Mucosa of rectum (tissue), 2 donors: Measurements from ENCODE around the gene TTC36.
"Not testable (repeated sequence)": the region's sequence is repeated elsewhere in the genome, so short reads cannot be mapped to it uniquely, and the experiment has no call there.

Experiments
- H3K27ac ChIP-seq, 2 donors: one replicate each; pipeline ENCODE4 v1.7.0; 2013; ENCODE audit warnings: inconsistent platforms in 2 of 2, low read depth in 2 of 2, low read length in 2 of 2
- H3K27me3 ChIP-seq, 2 donors: one replicate each; pipeline ENCODE4 v1.7.0; 2013; ENCODE audit warnings: low read length in 2 of 2; ENCODE audit not compliant: control insufficient read depth in 2 of 2, insufficient read depth in 2 of 2
- H3K36me3 ChIP-seq, 2 donors: one replicate each; pipeline ENCODE4 v1.7.0; 2013; ENCODE audit warnings: low read length in 2 of 2; ENCODE audit not compliant: control insufficient read depth in 2 of 2, insufficient read depth in 2 of 2
- H3K4me1 ChIP-seq, 2 donors: one replicate each; pipeline ENCODE4 v1.7.0; 2013; ENCODE audit warnings: low read length in 2 of 2, mild to moderate bottlenecking in 1 of 2; ENCODE audit not compliant: control insufficient read depth in 2 of 2, insufficient read depth in 2 of 2
- H3K4me3 ChIP-seq, 2 donors: one replicate each; pipeline ENCODE4 v1.7.0; 2013; ENCODE audit warnings: low read length in 2 of 2
- H3K9ac ChIP-seq, 2 donors: one replicate each; pipeline ENCODE4 v1.7.0; 2013; ENCODE audit warnings: low read length in 2 of 2, low read depth in 1 of 2, mild to moderate bottlenecking in 1 of 2
- H3K9me3 ChIP-seq, 2 donors: one replicate each; pipeline ENCODE4 v1.7.0; 2013; ENCODE audit warnings: low read length in 2 of 2; ENCODE audit not compliant: control insufficient read depth in 2 of 2
- donor health status: healthy.
- donor health status: Normal muscosa, but diverticular disease.

Gene TTC36

DNA sequence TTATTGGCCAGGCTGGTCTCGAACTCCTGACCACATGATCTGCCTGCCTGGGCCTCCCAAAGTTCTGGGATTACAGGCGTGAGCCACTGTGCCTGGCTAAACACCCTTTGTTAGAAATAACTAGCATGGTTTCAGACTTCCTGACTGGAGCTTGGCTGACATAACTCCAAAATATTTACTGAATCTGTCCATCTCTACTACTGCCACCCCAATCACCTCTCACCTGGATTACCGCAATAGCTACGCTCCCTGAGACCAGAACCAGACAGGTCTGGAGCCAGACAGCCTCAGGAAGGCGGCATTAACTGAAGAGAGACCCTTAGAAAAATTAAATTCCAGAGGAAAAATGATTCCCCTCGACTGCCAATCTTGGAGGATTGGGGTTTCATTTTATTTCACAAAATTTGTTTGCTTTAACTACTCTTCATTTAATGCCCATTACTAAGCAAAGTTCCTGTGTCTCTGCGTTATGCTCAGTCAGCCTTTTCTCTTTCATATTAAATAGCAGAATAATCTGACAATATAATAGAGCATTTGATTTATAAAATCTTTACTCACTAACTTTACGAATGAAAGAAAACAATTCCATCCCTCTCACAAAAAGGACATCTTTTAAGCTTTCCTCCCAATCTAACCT is 16.9 kb downstream of the TTC36 start:
- Histone ChIP-seq H3K4me3 (no peak overlapping the region), H3K4me1 (no peaks in the 10 kb centered on the region), H3K27me3 (no peaks in the 10 kb centered on the region), H3K36me3 (peaks cover 8 to 10% of the 10 kb centered on the region in 2 donors), H3K9me3 (no peaks in the 10 kb centered on the region), H3K27ac (no peak overlapping the region), H3K9ac (no peak overlapping the region)

DNA sequence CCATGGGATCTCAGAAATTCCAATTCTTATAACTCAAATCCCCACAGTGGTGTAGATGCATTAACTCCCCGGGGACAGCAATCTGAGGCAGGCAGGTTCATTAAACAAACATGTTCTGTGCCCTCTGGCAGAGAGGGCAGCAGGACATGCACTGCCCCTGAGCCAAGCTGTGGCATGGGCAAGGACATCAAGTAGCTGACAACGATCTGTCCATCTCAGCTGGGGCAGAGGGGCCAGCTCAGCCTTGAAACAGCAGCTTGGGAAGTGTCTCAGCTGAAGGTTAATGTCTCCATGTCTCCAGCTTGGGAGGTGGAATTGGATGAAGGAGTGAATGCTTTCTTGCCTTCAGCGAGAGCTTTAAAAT is 17.4 kb downstream of the TTC36 start:
- Histone ChIP-seq H3K4me1 (no peaks in the 10 kb centered on the region), H3K36me3 (peaks cover 8 to 10% of the 10 kb centered on the region in 2 donors), H3K9ac (no peak overlapping the region), H3K27ac (no peak overlapping the region), H3K27me3 (no peaks in the 10 kb centered on the region), H3K4me3 (no peak overlapping the region), H3K9me3 (no peaks in the 10 kb centered on the region)

DNA sequence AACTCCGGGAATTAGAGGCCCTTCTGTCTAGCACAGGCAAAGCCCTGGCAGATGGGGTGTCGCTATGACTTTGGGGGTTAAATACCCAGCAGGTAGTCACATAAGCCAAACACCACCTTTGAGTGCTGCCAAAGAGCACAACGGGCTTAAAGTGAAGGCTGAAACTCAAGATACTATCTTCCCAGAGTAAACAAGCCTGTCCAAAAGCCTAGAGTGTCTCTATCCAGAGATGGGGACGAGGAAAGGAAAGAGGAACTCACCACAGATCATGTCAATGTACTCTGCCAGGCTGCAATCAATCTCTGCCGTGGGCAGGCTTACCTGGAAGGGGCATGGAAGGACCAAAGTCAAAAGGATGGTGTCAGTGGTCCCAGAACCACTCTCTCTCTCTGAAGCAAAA is 18.3 kb downstream of the TTC36 start:
- Histone ChIP-seq H3K36me3 (peaks cover 8 to 10% of the 10 kb centered on the region in 2 donors), H3K27me3 (no peaks in the 10 kb centered on the region), H3K4me3 (no peak overlapping the region), H3K4me1 (no peaks in the 10 kb centered on the region), H3K9ac (no peak overlapping the region), H3K9me3 (no peaks in the 10 kb centered on the region), H3K27ac (no peak overlapping the region)

DNA sequence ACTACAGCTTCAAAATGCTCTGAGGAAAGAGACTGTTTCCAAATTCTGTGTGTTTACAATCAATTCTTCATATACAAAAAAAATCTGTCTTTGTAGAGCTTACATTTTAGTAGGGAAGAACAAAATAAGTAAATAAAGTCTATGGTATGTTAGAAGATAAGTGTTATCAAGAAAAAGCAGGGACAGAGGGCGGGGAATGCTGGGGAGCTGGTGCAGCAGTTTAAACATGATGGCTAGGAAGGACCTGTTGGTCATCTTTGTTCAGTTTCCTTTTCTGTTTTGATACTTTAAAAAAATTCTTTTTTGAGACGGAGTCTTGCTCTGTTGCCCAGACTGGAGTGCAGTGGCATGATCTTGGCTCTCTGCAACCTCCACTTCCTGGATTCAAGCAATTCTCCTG is 19.9 kb downstream of the TTC36 start:
- peaks cover 14 to 15% of the 10 kb centered on the region in 2 donors for H3K36me3 ChIP-seq
- no peaks in the 10 kb centered on the region for H3K27me3 ChIP-seq
- no peak overlapping the region for H3K9ac ChIP-seq

DNA sequence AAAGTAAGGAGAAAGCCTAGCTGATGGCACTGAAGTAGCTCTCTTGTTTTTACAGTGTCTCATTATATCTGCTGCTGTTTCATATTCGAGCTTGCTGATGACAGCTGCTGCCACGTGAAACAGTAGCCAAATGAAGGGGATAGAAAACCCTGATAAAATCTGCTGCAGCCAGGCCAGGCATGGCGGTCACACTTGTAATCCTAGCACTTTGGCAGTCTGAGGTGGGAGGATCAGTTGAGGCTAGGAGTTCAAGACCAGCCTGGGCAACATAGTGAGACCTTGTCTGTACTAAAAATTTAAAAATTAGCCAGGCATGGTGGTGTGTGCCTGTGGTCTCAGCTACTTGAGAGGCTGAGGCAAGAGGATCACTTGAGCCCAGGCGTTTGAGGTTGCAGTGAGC is 25.1 kb downstream of the TTC36 start:
- Histone ChIP-seq H3K4me1 (no peaks in the 10 kb centered on the region), H3K36me3 (peaks cover 25 to 34% of the 10 kb centered on the region in 2 donors), H3K27ac (no peak overlapping the region), H3K9ac (no peak overlapping the region), H3K4me3 (no peak overlapping the region), H3K27me3 (no peaks in the 10 kb centered on the region), H3K9me3 (no peaks in the 10 kb centered on the region)

More for the DNA sequence above, 19.9 kb downstream of the TTC36 start:
- Histone ChIP-seq H3K27ac (no peak overlapping the region), H3K4me3 (no peak overlapping the region), H3K4me1 (no peaks in the 10 kb centered on the region), H3K9me3 (no peaks in the 10 kb centered on the region)

DNA sequence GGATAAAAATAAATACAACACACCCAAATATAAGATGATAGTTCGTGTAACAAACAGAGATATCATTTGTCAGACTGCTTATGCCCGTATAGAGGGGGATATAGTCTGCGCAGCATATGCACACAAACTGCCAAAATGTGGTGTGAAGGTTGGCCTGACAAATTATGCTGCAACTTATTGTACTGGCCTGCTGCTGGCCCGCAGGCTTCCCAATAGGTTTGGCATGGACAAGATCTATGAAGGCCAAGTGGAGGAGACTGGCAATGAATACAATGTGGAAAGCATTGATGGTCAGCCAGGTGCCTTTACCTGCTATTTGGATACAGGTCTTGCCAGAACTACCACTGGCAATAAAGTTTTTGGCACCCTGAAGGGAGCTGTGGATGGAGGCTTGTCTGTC is 33.5 kb downstream of the TTC36 start:
- no peak overlapping the region for H3K27ac ChIP-seq
- peaks cover 9 to 16% of the 10 kb centered on the region in 2 donors for H3K36me3 ChIP-seq
- H3K27me3 ChIP-seq: no peaks in the 10 kb centered on the region
- no peaks in the 10 kb centered on the region for H3K9me3 ChIP-seq
- H3K4me1 ChIP-seq: peaks cover 2 to 4% of the 10 kb centered on the region in 2 donors
- H3K9ac ChIP-seq: no peak overlapping the region
- no peak overlapping the region for H3K4me3 ChIP-seq

DNA sequence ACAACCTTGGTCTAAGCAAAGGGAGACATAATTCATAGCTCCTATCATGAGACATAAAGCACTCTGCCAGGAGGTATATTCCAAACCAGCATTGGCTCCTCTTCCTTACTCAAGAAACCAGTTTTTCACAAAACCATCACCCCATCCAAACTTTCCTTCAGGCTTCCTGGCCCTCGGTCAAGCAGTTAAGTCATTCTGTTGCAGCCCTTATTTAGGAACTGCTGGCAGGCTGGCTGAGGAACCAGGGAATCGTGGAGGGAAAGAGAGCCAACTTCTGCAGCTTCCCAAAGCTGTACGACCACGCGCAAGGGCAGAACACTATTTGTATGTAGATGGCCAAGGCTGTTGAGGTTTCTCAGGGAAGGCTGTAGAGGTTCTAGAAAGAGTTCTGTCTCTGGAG is 37.8 kb downstream of the TTC36 start:
- peak overlapping the region in 1 of 2 donors; percentile 59 for H3K4me3 ChIP-seq
- H3K36me3 ChIP-seq: no peaks in the 10 kb centered on the region
- H3K9me3 ChIP-seq: no peaks in the 10 kb centered on the region
- H3K4me1 ChIP-seq: peaks cover 2 to 4% of the 10 kb centered on the region in 2 donors
- H3K27me3 ChIP-seq: no peaks in the 10 kb centered on the region
- H3K27ac ChIP-seq: no peak overlapping the region
- H3K9ac ChIP-seq: no peak overlapping the region

DNA sequence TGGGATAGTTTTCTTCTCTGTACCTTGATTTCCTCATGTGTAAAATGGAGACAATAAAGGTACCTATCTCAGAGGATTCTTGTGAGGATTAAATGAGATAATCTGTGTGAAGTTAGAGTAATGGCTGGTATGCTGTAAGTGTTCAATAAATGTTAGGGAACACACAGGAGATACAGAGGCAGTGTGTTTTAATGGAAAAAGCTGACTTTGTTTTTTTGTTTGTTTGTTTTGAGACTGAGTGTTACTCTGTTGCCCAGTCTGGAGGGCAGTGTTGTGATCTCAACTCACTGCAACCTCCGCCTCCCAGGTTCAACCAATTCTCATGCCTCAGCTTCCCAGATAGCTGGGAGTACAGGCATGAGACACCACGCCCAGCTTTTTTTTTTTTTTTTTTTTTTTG is 42.4 kb downstream of the TTC36 start:
- H3K36me3 ChIP-seq: no peaks in the 10 kb centered on the region
- peaks cover 10 to 13% of the 10 kb centered on the region in 2 donors for H3K4me1 ChIP-seq
- H3K9ac ChIP-seq: no peak overlapping the region
- no peaks in the 10 kb centered on the region for H3K27me3 ChIP-seq
- H3K9me3 ChIP-seq: no peaks in the 10 kb centered on the region
- no peak overlapping the region for H3K4me3 ChIP-seq
- H3K27ac ChIP-seq: no peak overlapping the region

DNA sequence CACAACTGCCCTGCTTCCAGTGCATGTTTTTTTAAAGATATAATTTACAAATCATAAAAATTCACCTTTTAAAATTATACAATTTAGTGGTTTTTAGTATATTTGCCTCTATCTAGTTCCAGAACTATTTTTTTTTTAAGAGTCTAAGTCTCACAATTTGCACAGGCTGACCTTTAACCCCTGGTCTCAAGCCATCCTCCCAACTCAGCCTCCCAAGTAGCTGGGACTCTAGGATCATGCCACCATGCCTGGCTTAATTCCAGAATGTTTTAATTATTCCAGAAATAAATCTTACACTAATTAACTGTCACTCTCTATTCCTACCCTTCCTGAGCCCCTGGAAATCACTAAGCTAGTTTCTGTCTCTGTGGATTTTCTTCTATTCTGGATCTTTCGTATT is 43.5 kb downstream of the TTC36 start:
- Histone ChIP-seq H3K36me3 (no peaks in the 10 kb centered on the region), H3K4me1 (peaks cover 8 to 10% of the 10 kb centered on the region in 2 donors), H3K27ac (no peak overlapping the region), H3K9me3 (no peaks in the 10 kb centered on the region), H3K4me3 (no peak overlapping the region), H3K9ac (no peak overlapping the region), H3K27me3 (no peaks in the 10 kb centered on the region)

DNA sequence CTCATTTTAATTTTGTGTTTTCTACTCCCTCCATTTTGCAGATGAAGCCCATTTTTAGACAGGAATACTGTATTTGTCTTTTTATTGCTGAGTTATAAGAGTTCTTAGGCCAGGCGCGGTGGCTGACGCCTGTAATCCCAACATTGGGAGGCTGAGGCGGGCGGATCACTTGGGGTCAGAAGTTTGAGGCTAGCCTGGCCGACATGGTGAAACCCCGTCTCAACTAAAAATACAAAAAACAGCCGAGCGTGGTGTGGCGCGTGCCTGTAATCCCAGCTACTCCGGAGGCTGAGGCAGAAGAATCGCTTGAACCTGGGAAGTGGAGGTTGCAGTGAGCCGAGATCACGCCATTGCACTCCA is 44.4 kb downstream of the TTC36 start:
- H3K4me1 ChIP-seq, H3K27me3 ChIP-seq, H3K36me3 ChIP-seq, H3K9me3 ChIP-seq: not testable (repeated sequence)
- Histone ChIP-seq H3K9ac (peak overlapping the region; percentile 70 to 99), H3K27ac (peak overlapping the region; percentile 96 to 97), H3K4me3 (peak overlapping the region; percentile 89 to 98)
